Kidney glomerular epithelial cell (primary cell): ENCODE data around the gene OR2V1.
A peak's percentile ranks its signal among the peaks of the same experiment; 100 is the strongest.
"Not testable (repeated sequence)": the region's sequence is repeated elsewhere in the genome, so short reads cannot be mapped to it uniquely, and the experiment has no call there.

Experiments used
- DNase-seq: peaks from one replicate; lab custom pipeline; 2025; lab: John Stamatoyannopoulos, UW

OR2V1 gene, protein sequence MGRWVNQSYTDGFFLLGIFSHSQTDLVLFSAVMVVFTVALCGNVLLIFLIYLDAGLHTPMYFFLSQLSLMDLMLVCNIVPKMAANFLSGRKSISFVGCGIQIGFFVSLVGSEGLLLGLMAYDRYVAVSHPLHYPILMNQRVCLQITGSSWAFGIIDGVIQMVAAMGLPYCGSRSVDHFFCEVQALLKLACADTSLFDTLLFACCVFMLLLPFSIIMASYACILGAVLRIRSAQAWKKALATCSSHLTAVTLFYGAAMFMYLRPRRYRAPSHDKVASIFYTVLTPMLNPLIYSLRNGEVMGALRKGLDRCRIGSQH

DNA sequence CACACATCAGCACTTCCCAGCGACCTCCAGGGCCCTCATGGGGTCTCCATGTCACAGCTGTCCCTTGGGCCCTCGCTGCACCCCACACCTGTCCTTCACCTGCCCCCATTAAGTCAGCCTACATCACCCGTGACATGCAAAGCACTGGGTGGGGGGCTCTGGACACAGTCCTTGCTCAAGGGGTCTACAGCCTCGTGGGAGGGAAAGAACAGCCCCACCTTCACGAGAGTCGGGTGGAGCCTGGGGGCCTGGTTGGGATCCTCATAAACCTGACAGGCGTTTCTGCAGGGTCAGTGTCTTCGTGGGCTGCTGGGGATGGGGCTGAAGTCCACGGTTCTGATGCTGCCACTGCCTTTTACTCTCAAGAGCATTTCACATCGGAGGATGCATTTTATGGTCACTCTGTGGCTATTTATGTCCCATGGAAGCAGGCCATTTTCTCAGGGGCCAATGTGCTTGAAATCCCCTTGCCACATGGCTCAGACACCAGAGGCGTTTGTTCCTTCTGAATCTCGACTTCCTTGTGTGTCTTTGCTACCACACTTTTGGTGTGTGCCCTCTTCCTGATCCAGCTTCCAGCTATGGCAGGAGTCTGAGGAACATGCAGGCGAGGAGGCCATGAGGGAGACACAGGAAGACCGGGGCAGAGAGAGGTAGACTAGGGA is at the start of gene OR2V1:
TSS of gene OR2V1 (minus strand) at position 338 of the 665 bp plus-strand sequence. CDS start 5,865 bp downstream, outside the sequence.
- DNase-seq: no peak

DNA sequence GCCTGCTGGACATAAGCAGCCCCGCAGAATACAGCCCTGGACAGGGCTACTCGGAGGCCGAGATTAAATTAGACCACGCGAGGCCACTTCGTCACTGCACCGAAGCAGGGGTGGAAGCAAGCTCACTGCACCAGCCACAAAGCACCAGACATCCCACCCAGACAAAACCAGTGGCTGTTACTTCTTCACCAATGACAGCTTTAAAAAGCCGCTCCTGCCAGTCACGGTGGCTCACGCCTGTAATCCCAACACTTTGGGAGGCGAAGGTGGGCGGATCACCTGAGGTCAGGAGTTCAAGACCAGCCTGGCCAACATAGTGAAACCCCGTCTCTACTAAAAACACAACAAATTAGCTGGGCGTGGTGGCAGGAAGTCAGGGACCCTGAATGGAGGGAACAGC is 46.6 kb upstream of the OR2V1 start:
- DNase-seq: not testable (repeated sequence)

DNA sequence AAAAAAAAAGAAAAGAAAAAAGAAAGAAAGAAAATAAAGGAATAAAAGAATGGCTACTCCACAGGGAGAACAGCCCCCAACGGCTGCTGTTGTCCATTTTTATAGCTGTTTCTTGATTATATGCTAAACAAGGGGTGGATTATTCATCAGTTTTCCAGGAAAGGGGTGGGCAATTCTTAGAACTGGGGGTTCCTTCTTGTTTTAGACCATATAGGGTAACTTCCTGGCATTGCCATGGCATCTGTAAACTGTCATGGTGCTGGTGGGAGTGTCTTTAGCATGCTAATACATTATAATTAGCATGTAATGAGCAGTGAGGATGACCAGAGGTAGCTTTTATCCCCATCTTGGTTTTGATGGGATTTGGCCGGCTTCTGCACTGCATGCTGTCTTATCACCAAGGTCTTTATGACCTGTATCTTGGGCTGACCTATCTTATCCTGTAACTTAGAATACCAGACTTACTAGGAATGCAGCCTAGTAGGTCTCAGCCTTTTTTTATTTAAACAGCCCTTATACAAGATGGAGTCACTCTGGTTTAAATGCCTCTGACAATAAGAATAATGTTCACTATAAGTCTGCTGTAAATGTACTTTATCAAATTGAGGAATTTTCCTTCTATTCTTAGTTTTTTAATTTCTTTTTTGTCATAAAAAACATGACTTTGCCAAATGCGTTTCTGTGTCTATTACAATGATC is 45.4 kb upstream of the OR2V1 start:
- no peak for DNase-seq

DNA sequence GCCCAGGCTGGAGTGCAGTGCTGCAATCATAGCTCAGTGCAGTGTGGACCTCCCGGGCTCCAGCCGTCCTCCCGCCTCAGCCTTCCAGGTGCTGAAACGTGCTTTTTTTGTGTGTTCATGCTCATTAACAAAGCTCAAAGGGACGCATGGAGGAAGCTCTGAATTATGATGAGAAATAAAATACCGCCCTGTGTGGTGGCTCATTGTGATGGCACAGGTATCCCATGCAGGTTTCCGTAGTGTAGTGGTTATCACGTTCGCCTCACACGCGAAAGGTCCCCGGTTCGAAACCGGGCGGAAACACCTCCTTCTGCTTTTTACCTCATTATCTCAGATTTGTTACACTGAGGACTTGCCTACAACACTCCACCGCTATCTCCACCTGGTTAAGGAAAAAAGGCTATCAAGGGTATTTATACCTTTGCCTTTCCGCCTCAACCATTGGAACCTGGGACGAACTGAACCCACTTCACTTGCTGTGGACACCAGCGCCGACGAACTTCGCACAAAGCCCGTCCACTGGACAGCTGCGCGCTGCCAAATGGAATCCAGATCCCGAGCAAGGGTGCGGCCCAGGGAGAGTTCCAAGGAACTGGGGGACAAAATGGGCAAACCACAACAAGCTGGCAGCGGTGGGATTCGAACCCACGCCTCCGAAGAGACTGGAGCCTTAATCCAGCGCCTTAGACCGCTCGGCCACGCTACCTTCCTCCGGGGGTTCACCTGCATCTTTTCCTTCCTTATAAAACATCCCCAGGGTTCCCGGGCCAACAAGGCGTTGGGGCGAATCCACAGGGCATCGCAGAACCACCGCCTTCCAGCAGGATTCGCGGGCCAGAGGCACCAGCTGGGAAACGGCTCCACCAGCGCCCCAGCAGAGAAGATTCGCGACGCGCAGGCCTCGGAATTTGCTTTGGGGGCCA is 42.7 kb upstream of the OR2V1 start:
- no peak for DNase-seq

DNA sequence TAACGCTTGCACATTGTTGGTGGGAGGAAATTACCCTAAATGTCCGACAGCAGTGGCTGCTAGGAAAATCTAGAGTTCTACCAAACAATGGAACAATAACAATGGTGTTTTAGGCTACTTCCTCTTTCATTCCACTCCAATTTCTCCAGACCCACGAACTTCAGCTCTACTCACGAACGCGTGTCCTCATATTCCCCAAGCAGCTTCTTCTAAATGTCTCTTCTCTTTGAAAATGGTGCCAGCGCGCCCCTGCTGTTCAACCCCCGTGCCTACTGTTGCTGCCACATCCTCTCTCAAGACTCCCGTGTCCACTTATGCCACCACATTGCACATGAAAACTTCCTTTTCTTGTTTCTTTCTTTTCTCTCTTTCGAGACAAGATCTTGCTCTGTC is 42.1 kb upstream of the OR2V1 start:
- DNase-seq: no peak

DNA sequence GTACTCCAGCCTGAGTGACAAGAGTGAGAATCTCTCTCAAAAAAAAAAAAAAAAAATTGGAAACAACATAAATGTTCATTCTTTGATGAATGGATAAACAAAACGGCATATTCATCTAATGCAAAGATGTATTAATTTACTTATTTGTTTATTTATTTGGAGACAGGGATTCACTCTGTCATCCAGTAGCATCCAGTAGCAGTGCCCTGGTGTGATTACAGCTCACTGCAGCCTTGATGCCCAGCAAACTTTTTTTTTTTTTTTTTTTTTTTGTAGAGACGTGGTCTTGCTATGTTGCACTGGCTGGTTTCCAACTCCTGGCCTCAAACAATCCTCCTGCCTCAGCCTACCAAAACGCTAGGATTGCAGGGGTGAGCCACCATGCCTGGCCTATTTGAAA is 40.8 kb upstream of the OR2V1 start:
- no peak for DNase-seq

DNA sequence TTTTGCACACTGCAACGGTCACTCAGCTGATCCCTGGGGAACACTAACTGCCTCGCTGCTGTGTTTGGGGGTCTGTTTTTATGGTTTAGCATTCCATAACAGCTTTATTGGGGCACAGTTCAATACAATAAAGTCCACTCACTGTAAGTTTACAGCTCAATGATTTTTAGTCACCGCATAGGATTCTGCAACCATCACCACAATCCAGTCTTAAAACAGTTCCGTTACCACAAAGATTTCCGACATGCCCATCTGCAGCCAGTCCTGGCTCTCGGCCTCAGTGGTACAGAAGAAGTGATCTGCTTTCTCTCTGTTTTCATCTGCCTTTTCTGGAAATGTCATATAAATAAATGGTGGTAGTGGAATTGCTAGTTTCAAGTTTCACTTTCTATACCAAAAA is 40.0 kb upstream of the OR2V1 start:
- peak; percentile 73 for DNase-seq

DNA sequence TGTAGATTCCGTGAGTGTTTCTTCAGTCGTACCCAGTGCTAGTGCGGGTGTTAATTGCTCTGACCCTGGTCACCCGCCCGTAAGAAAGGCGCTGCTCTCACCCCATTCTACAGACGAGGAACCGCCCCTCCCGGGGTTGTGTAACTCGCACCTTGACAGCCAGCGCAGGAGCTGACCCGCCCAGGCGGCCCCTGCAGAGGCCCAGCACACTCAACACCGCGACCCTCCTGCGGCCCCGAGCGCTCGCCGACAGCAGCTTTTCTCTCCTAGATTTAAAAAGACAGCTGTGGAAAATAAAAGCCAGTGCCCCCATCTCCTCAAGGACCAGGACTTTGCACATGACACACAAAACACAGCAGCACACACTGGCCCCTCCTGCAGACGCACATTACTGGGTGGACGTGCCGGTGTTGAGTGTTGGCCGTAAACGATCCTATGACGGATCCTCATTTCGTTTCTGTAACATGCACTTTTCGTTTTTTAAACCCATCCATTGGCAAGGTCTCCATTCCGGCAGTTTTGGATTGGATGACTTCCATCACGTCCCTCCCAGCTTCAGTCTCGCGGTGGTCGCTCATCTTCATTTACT is 39.4 kb upstream of the OR2V1 start:
- no peak for DNase-seq

DNA sequence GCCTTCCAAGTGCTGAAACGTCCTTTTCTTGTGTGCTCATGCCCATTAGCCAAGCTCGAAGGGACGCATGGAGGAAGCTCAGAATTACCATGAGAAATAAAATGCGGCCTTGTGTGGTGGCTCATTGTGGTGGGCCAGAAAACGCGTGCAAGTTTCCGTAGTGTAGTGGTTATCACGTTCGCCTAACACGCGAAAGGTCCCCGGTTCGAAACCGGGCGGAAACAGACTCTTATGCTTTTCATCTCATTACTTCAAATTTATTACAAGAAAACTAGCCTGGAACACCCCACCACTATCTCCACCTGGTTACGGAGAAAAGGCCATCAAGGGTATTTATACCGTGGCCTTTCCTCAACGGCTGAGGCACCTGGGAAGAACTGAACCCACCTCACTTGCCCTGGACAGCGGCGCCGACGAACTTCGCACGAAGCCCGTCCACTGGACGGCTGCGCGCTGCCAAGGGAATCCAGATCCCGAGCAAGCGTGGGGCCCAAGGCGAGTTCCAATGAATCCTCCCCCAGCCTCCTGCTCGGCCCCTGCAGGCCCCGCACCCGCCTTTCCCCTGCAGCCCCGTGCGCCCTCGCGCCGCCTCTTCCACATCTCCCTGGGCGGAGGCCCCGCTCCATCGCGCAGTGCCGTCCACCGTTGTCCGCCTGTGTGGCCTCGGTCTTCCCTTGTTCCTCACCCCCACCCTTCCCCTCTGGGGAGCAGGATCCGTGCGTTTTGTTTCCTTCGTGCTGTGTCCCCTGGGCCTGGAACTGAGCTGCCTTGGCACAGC is 38.7 kb upstream of the OR2V1 start:
- peak; percentile 52 for DNase-seq

DNA sequence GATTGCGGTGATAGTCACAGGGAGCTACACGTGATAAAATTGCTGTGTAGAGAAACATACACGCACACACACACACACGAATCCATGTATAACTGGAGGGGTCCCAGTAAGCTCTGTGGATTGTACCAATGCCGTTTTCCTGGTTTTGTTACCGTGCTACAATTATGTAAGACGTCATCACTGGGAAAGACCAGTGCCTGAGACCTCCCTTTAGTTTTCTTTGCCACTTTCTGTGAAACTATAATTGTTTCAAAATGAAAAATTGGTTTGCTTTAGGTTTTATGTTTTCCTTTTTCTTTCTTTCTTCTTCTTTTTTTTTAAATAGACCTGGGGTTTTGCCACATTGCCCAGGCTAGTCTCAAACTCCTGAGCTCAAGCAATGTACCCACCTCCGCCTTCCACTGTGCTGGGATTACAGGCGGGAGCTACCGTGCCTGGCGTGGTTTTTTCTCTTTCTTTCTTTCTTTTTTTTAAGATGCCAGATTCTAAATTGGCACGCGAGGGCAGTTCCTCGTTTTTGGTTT is 37.7 kb upstream of the OR2V1 start:
- no peak for DNase-seq

DNA sequence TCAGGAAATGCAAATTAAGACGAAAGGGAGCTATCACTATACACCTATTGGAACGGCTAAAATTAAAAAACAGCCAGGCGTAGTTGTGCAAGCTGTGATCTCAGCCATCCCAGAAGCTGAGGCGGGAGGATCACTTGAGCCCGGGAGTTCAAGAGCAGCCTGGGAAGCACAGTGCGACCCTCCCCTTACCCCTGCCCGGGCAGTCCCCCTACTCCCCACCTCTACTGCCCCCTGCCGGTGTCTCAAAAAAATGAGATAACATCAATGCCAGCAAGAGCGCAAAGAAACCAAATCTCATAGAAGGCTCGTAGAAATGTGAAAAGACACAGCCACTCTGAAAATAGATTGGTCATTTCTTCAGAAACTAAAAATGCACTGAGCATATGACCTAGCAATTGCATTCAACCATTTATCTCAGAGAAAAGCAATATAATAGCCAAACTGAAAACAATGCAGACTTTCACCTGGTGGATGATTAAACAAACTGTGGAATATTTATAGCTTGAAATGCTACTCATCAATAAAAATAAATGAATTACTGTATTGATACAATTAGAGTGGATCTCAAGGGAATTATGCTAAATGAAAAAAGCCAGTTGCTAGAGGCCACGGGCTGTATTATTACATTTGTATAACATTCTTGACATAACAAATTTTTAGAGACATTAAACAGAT is 37.0 kb upstream of the OR2V1 start:
- DNase-seq: no peak

DNA sequence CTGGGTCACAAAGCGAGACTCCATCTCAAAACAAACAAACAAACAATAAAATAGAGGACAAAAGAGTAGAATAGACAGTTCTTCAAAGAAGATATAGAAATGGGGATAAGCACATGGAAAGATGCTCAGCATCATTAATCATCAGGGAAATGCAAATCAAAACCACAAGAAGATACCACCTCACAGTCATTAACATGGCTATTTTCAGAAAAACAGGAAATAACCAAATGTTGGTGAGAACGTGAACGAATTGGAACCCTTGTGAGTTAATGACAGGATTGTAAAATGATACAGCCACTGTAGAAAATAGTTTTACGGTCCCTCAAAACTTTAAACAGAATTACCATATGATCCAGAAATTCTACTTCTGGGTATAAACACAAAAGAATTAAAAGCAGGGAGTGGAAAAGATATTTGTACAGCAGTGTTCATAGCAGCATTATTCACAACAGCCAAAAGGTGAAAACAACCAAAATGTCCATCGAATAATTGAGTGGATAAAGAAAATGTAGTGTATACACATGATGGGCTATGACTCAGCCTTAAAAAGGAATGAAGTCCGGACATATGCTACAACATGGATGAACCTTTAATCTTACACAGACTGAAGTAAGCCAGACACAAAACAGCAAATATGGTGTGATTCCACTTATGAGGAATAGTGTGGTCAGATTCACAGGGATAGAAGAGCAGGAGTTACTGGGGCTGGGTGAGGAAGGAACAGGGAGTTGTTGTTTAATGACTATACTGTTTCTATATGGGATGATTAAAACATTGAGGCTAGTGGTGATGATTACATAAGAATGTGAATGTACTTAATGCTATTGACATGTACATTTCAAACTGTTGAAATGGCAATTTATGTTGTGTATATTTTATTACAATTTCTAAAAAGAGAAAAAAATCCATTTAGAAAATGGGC is 36.1 kb upstream of the OR2V1 start:
- DNase-seq: no peak

DNA sequence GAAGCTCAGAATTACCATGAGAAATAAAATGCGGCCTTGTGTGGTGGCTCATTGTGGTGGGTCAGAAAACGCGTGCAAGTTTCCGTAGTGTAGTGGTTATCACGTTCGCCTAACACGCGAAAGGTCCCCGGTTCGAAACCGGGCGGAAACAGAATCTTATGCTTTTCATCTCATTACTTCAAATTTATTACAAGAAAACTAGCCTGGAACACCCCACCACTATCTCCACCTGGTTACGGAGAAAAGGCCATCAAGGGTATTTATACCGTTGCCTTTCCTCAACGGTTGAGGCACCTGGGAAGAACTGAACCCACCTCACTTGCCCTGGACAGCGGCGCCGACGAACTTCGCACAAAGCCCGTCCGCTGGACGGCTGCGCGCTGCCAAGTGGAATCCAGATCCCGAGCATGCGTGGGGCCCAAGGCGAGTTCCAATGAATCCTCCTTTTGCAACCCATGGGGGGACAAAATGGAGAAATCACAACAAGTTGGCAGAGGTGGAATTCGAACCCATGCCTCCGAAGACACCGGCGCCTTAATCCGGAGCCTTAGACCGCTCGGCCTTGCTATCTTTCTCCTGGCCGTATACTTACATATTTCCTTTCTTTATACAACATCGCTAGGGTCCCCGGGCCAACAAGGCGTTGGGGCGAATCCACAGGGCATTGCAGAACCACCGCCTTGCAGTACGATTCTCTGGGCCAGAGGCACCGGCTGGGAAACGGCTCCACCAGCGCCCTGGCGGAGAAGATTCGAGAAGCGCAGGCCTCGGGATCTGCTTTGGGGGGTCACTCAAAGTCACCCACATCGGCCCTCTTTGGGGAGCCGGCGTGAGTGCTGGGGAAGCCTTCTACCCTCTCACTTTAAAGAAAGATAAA is 33.3 kb upstream of the OR2V1 start:
- DNase-seq: no peak

DNA sequence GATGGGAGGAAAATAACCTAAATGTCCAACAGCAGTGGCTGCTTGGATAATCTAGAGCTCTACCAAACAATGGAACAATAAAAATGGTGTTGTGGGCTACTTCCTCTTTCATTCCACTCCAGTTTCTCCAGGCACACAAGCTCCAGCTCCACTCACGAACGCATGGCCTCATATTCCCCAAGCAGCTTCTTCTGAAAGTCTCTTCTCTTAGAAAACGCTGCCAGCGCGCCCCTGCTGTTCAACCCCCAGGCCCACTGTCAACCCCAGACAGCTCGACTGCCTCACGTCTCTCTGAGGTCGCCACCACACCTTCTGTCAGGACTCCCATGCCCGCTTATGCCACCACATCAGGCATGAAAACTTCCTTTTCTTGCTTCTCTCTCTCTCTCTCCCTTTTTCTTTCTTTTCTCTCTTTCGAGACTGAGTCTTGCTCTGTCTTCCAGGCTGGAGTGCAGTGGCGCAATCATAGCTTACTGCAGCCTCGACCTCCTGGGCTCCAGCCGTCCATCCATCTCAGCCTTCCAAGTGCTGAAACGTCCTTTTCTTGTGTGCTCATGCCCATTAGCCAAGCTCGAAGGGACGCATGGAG is 32.6 kb upstream of the OR2V1 start:
- DNase-seq: no peak

DNA sequence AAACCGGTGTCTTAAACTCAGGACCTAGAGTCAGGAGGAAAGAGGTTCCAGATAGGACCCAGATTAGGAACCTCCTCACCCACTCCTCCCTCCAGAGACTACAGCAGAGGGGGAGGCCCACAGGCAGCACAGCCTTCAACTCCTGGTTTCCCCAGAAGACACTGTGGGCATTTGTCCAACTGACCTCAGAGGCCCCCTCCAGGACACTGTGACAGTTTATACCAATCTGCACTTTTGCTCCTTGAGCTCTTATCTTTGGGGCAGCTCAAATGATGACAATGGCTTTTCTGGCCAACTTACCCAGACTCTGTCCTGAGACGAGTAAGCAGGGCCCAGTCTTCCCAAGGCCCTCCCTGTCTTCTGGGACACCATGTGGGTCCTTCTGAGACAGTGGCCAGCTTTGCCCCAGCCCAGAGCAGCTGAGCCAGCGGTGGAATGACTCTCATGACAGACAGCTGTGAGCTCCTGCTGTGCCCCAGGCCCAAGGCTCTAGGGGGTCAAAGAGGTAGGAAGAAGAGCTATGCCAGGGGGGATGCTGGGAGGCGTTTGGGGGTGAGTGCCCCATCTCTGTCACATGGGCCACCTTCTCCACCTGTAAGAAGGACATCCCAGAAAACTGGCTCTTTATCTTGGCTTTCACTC is 30.7 kb upstream of the OR2V1 start:
- no peak for DNase-seq

DNA sequence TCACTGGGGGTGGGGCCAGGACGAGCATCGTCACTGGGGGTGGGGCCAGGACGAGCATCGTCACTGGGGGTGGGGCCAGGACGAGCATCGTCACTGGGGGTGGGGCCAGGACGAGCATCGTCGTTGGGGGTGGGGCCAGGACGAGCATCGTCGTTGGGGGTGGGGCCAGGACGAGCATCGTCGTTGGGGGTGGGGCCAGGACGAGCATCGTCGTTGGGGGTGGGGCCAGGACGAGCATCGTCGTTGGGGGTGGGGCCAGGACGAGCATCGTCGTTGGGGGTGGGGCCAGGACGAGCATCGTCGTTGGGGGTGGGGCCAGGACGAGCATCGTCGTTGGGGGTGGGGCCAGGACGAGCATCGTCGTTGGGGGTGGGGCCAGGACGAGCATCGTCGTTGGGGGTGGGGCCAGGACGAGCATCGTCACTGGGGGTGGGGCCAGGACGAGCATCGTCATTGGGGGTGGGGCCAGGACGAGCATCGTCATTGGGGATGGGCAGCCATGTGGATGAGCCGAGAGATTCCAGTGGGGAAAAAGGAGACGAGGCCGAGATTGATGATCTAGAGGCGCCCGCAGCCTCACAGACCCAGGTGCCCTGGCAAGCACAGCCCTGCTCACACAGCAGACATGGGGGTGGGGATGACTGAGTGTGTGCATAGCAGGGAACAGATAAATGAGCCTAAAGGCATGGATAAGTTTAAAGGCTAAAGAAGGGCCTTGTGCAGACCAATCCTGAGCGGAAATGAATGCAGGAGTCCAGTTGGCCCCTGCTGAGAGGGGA is 30.0 kb upstream of the OR2V1 start:
- DNase-seq: not testable (repeated sequence)
